CD14-positive monocyte (primary cell): Measurements from ENCODE around the gene ARIH2. TPM values are rescaled to one million over a fixed set of nuclear protein-coding genes. Genes with fewer than 3 reads are reported as not detected.

Source experiments
- DNase-seq, 3 donors: peaks; one replicate each; pipeline ENCODE4 v3.0.0-alpha.2; 2011 to 2022
- H2AFZ ChIP-seq: 2 replicates; pipeline ENCODE4 v1.6.0; 2012; ENCODE audit warnings: mild to moderate bottlenecking, low read depth, low read length, inconsistent platforms; ENCODE audit not compliant: insufficient read depth, poor library complexity, severe bottlenecking
- H3K27ac ChIP-seq, 2 donors: 1 replicate in 1 of 2; 2 replicates in 1 of 2; pipeline ENCODE4 v1.5.1; 2012 to 2013; ENCODE audit warnings: low read length in 2 of 2, control low read depth in 1 of 2, inconsistent platforms in 1 of 2, low read depth in 1 of 2, mild to moderate bottlenecking in 1 of 2
- H3K27me3 ChIP-seq, 2 donors: one replicate each; pipeline versions ENCODE4 v1.6.0 to v1.6.1; 2011 to 2013; ENCODE audit warnings: low read length in 2 of 2; ENCODE audit not compliant: control insufficient read depth in 2 of 2, insufficient read depth in 2 of 2
- H3K36me3 ChIP-seq, 2 donors: replicated peaks in 1 of 2; 1 replicate in 1 of 2; 2 replicates in 1 of 2; pipeline versions ENCODE4 v1.5.1 to v1.6.1; 2012 to 2013; ENCODE audit warnings: low read length in 2 of 2, control low read depth in 1 of 2, inconsistent platforms in 1 of 2, mild to moderate bottlenecking in 1 of 2; ENCODE audit not compliant: insufficient read depth in 2 of 2, control insufficient read depth in 1 of 2
- H3K4me1 ChIP-seq, 2 donors: 1 replicate in 1 of 2; 2 replicates in 1 of 2; pipeline versions ENCODE4 v1.5.1 to v1.6.1; 2012 to 2013; ENCODE audit warnings: low read length in 2 of 2, control low read depth in 1 of 2, inconsistent platforms in 1 of 2, mild to moderate bottlenecking in 1 of 2, moderate library complexity in 1 of 2; ENCODE audit not compliant: insufficient read depth in 2 of 2, control insufficient read depth in 1 of 2
- H3K4me2 ChIP-seq: replicated peaks from 2 replicates; pipeline ENCODE3; 2012; ENCODE audit warnings: low read length, moderate library complexity, mild to moderate bottlenecking; ENCODE audit not compliant: poor library complexity, severe bottlenecking; ENCODE audit errors: extremely low read depth
- H3K4me3 ChIP-seq, 3 experiments: fragments of 200-600 bp in 1 of 3; sonication (generic) in 1 of 3; replicated peaks in 1 of 3; 1 replicate in 2 of 3; 2 replicates in 1 of 3; pipeline ENCODE4 v1.5.1; 2011 to 2013; ENCODE audit warnings: low read length in 3 of 3, mild to moderate bottlenecking in 3 of 3, control low read depth in 2 of 3, low read depth in 2 of 3, inconsistent platforms in 1 of 3, moderate library complexity in 1 of 3
- H3K79me2 ChIP-seq: 2 replicates; pipeline ENCODE4 v1.6.0; 2012; ENCODE audit warnings: mild to moderate bottlenecking, control low read depth, inconsistent platforms, low read length, moderate library complexity; ENCODE audit not compliant: insufficient read depth
- H3K9ac ChIP-seq: 2 replicates; pipeline ENCODE4 v1.6.0; 2017; ENCODE audit warnings: low read length, mild to moderate bottlenecking; ENCODE audit not compliant: insufficient read depth, poor library complexity, severe bottlenecking
- H3K9me3 ChIP-seq, 2 donors: replicated peaks in 1 of 2; 1 replicate in 1 of 2; 2 replicates in 1 of 2; pipeline versions ENCODE4 v1.5.1 to v1.6.1; 2012 to 2013; ENCODE audit warnings: low read length in 2 of 2, control low read depth in 1 of 2; ENCODE audit not compliant: control insufficient read depth in 1 of 2, insufficient read depth in 1 of 2
- H4K20me1 ChIP-seq: 2 replicates; pipeline ENCODE4 v1.6.0; 2012; ENCODE audit warnings: mild to moderate bottlenecking, low read length, control low read depth, moderate library complexity; ENCODE audit not compliant: insufficient read depth
- H3K27ac Mint-ChIP-seq, 7 donors: one replicate each; pipeline ENCODE4 v1.8.0; 2020; ENCODE audit warnings: mild to moderate bottlenecking in 7 of 7, mixed read lengths in 7 of 7, moderate library complexity in 6 of 7, inconsistent platforms in 2 of 7
- H3K27me3 Mint-ChIP-seq, 3 donors: one replicate each; pipeline ENCODE4 v1.8.0; 2021 to 2022; ENCODE audit warnings: low read depth in 3 of 3, mild to moderate bottlenecking in 3 of 3, mixed read lengths in 3 of 3, moderate library complexity in 3 of 3, inconsistent platforms in 1 of 3
- H3K36me3 Mint-ChIP-seq, 2 donors: one replicate each; pipeline ENCODE4 v1.8.0; 2020; ENCODE audit warnings: mixed read lengths in 2 of 2, inconsistent platforms in 1 of 2, mild to moderate bottlenecking in 1 of 2
- H3K4me1 Mint-ChIP-seq: one replicate; pipeline ENCODE4 v1.8.0; 2020; ENCODE audit warnings: mild to moderate bottlenecking, mixed read lengths
- H3K4me3 Mint-ChIP-seq, 2 donors: one replicate each; pipeline ENCODE4 v1.8.0; 2020; ENCODE audit warnings: mild to moderate bottlenecking in 2 of 2, mixed read lengths in 2 of 2, moderate library complexity in 1 of 2
- H3K9me3 Mint-ChIP-seq, 7 donors: one replicate each; pipeline ENCODE4 v1.8.0; 2020 to 2022; ENCODE audit warnings: mixed read lengths in 7 of 7, mild to moderate bottlenecking in 6 of 7, moderate library complexity in 6 of 7, inconsistent platforms in 2 of 7
- WGBS: methylation state at CpG from one replicate; pipeline ENCODE4 v1.1.5; 2013; ENCODE audit warnings: missing lambda C conversion rate; ENCODE audit not compliant: insufficient coverage; 5-methylcytosine and 5-hydroxymethylcytosine counted together
- intact Hi-C, 2 donors: fragments of 100-400 bp; cut with micrococcal nuclease; formaldehyde crosslinking; loops; one replicate each; pipeline versions ENCODE4 v1.15.0 to v1.15.1; 2023
- polyA plus RNA-seq, 3 donors: library from polyadenylated mRNA; depleted of rRNA in 1 of 3; unstranded in 2 of 3; stranded (reverse) in 1 of 3; fragments of 300-500 nt in 2 of 3; fragments of >200 nt in 1 of 3; fragmentation: Illumina TruSeq in 2 of 3; gene quantifications; 1 replicate in 2 of 3; 2 replicates in 1 of 3; pipeline ENCODE4 v1.2.3, GENCODE V29; 2012 to 2021
- TF ChIP-seq, protein P1 (sequence below): fragments of 200-600 bp; IDR thresholded peaks from one replicate; pipeline ENCODE4 v1.8.0; 2022; ENCODE audit warnings: antibody characterized with exemption, mild to moderate bottlenecking

ARIH2 gene
- polyA plus RNA-seq, 3 donors, result 68.2 to 94.8 (median 72.2) TPM

DNA sequence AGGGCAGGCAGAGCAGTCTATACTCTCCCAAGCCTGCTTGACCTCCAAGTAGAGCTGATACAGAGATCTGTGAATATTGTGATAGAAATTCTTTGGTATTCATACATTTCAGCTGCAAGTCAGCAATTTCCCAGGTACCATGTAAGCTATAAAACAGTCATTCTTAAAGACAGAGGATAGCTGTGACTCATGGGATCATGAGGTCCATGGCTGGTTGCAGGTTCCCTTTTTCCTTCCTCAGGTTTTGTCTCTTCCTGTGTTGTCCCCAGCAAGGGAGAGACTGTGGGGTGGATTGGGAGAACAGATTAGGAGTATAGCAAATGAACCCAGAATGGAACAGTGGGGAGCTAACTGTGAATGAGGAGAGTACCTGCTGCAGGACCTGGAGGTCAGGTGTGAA, 66.0 kb downstream of the ARIH2 start:
- TF ChIP-seq, protein P1, sequence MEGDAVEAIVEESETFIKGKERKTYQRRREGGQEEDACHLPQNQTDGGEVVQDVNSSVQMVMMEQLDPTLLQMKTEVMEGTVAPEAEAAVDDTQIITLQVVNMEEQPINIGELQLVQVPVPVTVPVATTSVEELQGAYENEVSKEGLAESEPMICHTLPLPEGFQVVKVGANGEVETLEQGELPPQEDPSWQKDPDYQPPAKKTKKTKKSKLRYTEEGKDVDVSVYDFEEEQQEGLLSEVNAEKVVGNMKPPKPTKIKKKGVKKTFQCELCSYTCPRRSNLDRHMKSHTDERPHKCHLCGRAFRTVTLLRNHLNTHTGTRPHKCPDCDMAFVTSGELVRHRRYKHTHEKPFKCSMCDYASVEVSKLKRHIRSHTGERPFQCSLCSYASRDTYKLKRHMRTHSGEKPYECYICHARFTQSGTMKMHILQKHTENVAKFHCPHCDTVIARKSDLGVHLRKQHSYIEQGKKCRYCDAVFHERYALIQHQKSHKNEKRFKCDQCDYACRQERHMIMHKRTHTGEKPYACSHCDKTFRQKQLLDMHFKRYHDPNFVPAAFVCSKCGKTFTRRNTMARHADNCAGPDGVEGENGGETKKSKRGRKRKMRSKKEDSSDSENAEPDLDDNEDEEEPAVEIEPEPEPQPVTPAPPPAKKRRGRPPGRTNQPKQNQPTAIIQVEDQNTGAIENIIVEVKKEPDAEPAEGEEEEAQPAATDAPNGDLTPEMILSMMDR, result no peak

DNA sequence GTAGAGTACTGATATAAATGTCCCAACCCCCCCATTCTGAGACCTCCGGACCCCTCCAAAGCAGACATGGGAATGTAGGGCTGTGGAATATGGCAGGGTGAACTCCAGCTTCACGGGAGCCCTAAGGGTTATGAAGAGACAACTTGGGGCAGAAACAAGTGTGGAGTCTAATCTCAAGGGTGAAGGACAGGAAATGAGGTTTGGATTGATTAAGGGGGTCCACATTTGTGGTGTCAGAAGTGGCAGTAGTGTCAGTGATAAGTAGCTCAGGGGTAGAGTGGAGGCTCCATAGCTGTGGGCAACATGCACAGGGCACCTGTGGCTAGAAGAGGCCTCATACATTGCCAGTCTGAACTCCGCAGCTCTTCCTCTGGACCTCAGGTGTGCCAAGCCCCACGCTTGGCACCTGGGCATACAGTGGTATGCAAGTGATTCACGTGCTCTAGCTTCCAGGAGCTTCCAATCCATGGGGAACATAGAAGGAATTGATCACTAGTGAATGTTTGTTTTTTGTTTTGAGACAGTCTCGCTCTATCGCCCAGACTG, 67.3 kb downstream of the ARIH2 start:
- Mint-ChIP-seq H3K9me3 (no peaks in the 10 kb centered on the region), H3K4me1 (peaks cover 23% of the 10 kb centered on the region), H3K4me3 (no peak overlapping the region), H3K27ac (peak overlapping the region in 3 of 7 donors; percentile 2 to 51 (median 42)), H3K36me3 (peaks cover 46 to 57% of the 10 kb centered on the region in 2 donors), H3K27me3 (peaks cover 0 to 1% (median 0%) of the 10 kb centered on the region in 3 donors)
- Histone ChIP-seq H3K27ac (no peak overlapping the region), H3K9ac (no peak overlapping the region), H2AFZ (no peak overlapping the region), H3K36me3 (peaks cover 49 to 60% of the 10 kb centered on the region in 2 donors), H3K79me2 (peaks cover 7% of the 10 kb centered on the region), H4K20me1 (no peaks in the 10 kb centered on the region), H3K4me1 (peaks cover 13 to 18% of the 10 kb centered on the region in 2 donors), H3K9me3 (no peaks in the 10 kb centered on the region), H3K4me3 (no peak overlapping the region), H3K27me3 (no peaks in the 10 kb centered on the region), H3K4me2 (no peak overlapping the region)
- DNase-seq, result no peak
- TF ChIP-seq, protein P1, result no peak
- intact Hi-C loops, result loop anchor here in 1 of 2 donors (5.0 to 10.0 kb wide), 4 partner anchors 36 to 171 kb away; partner anchors contain the start of genes LAMB2, NDUFAF3 and QRICH1
- 98% methylated on average over 6 of the region's 7 CpGs for WGBS

More for the DNA sequence above, 66.0 kb downstream of the ARIH2 start:
- Histone ChIP-seq H3K4me3 (no peak overlapping the region), H3K36me3 (peaks cover 59 to 73% of the 10 kb centered on the region in 2 donors), H3K4me1 (peaks cover 9% of the 10 kb centered on the region in 2 donors), H3K79me2 (no peaks in the 10 kb centered on the region), H3K9me3 (no peaks in the 10 kb centered on the region), H4K20me1 (no peaks in the 10 kb centered on the region), H3K9ac (peak overlapping the region; percentile 9), H2AFZ (no peak overlapping the region), H3K4me2 (no peak overlapping the region), H3K27me3 (no peaks in the 10 kb centered on the region), H3K27ac (peak overlapping the region in 1 of 2 donors; percentile 62)
- Mint-ChIP-seq H3K4me3 (peak overlapping the region in 1 of 2 donors; percentile 21), H3K27me3 (peaks cover 0 to 1% (median 0%) of the 10 kb centered on the region in 3 donors), H3K4me1 (peaks cover 19% of the 10 kb centered on the region), H3K36me3 (peaks cover 59 to 69% of the 10 kb centered on the region in 2 donors), H3K27ac (peak overlapping the region in 5 of 7 donors; percentile 30 to 72 (median 58)), H3K9me3 (no peaks in the 10 kb centered on the region)
- intact Hi-C loops, result loop anchor here in 1 of 2 donors (5.0 to 10.0 kb wide), 4 partner anchors 38 to 173 kb away; partner anchors contain the start of genes LAMB2, NDUFAF3 and QRICH1
- peak; percentile 15 to 59 (median 23) for DNase-seq
